GM18867 (cell line): ENCODE data around the gene TRABD2B.

Experiments used
- ATAC-seq: cut with Tn5 transposase; IDR thresholded peaks from one replicate; pipeline ENCODE4 v1.9.1; 2021; ENCODE audit warnings: mild to moderate bottlenecking, moderate library complexity; ENCODE audit not compliant: unreplicated experiment

TRABD2B gene

GRCh38 chr1:47886141-47886540 lies 111.0 kb downstream of the TRABD2B start:
- no peak for ATAC-seq

- ATAC-seq, result no peak
Observed at GRCh38 chr1:47885062-47885830, 111.9 kb downstream of the TRABD2B start.

- ATAC-seq, result no peak
Observed at GRCh38 chr1:47883963-47884362, 113.2 kb downstream of the TRABD2B start.

- no peak for ATAC-seq
Observed at GRCh38 chr1:47881505-47882442, 115.4 kb downstream of the TRABD2B start.

GRCh38 chr1:47876587-47876963 lies 120.6 kb downstream of the TRABD2B start:
- no peak for ATAC-seq

GRCh38 chr1:47875831-47876586 lies 121.2 kb downstream of the TRABD2B start:
- no peak for ATAC-seq

- no peak for ATAC-seq
Observed at GRCh38 chr1:47875036-47875435, 122.1 kb downstream of the TRABD2B start.

- ATAC-seq, result no peak
Observed at GRCh38 chr1:47873337-47873736, 123.8 kb downstream of the TRABD2B start.

- no peak for ATAC-seq
Observed at GRCh38 chr1:47872886-47873285, 124.3 kb downstream of the TRABD2B start.

- ATAC-seq, result no peak
Observed at GRCh38 chr1:47871799-47872353, 125.3 kb downstream of the TRABD2B start.

- no peak for ATAC-seq
Observed at GRCh38 chr1:47870946-47871676, 126.1 kb downstream of the TRABD2B start.

- no peak for ATAC-seq
Observed at GRCh38 chr1:47870480-47870879, 126.7 kb downstream of the TRABD2B start.

- ATAC-seq, result no peak
Observed at GRCh38 chr1:47868348-47868676, 128.9 kb downstream of the TRABD2B start.

GRCh38 chr1:47867438-47868347 lies 129.5 kb downstream of the TRABD2B start:
- ATAC-seq, result no peak

- ATAC-seq, result no peak
Observed at GRCh38 chr1:47866601-47867437, 130.4 kb downstream of the TRABD2B start.

- no peak for ATAC-seq
Observed at GRCh38 chr1:47865881-47866535, 131.2 kb downstream of the TRABD2B start.

- no peak for ATAC-seq
Observed at GRCh38 chr1:47859092-47859743, 138.0 kb downstream of the TRABD2B start.
